GM23248 (cell line): ENCODE measurements around the gene MAK.

Experiments
- EZH2 ChIP-seq: fragments of 200-600 bp; sonication (generic); IDR thresholded peaks from 2 replicates; pipeline ENCODE4 v1.6.1; 2018; ENCODE audit warnings: antibody characterized with exemption, mild to moderate bottlenecking; ENCODE audit not compliant: insufficient read depth, poor library complexity, severe bottlenecking
- EZH2phosphoT487 ChIP-seq: fragments of 200-600 bp; sonication (generic); IDR thresholded peaks from 2 replicates; pipeline ENCODE4 v1.6.1; 2018; ENCODE audit warnings: antibody characterized with exemption, moderate library complexity, mild to moderate bottlenecking, low read depth; ENCODE audit not compliant: insufficient read depth

- TF ChIP-seq EZH2 (no peak), EZH2phosphoT487 (no peak)
Measured at GRCh38 chr6:10883312-10884244, 45.2 kb upstream of the MAK start.
